Prostate gland (tissue), 2 donors: ENCODE measurements around the gene TRIM67.

Source experiments
- POLR2A ChIP-seq: fragments of 450-650 bp; IDR thresholded peaks from one replicate; pipeline ENCODE4 v1.6.1; 2016; ENCODE audit warnings: antibody characterized with exemption, mild to moderate bottlenecking
- TF ChIP-seq, protein P1 (sequence below), 4 experiments: fragments of 200-600 bp in 2 of 4; fragments of 450-650 bp in 2 of 4; sonication (generic) in 2 of 4; IDR thresholded peaks; 1 replicate in 3 of 4; 2 replicates in 1 of 4; pipeline ENCODE4 v1.5.1; 2016 to 2019; ENCODE audit warnings: antibody characterized with exemption in 4 of 4, mild to moderate bottlenecking in 2 of 4, moderate library complexity in 2 of 4

DNA sequence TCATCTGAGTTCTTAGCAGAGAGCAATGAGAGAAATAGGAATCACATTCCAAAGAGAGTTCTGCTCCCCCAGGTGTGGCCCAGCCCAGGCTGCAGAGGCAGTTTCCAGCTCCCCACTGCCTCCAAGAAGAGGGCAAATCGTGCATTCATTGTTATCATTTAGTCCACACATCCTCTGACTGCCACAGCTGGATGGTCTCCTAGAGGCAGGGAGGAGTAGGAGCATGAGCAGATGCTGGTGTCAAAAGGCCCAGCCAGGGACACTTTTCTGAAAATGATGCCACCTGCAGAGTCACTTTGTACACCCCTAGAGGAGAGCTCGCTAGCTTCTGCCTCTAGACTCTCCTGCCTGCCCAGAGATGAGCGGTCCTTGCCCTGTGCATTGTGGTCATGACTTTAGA, 45.6 kb downstream of the TRIM67 start:
- TF ChIP-seq POLR2A: no peak
- TF ChIP-seq, protein P1, sequence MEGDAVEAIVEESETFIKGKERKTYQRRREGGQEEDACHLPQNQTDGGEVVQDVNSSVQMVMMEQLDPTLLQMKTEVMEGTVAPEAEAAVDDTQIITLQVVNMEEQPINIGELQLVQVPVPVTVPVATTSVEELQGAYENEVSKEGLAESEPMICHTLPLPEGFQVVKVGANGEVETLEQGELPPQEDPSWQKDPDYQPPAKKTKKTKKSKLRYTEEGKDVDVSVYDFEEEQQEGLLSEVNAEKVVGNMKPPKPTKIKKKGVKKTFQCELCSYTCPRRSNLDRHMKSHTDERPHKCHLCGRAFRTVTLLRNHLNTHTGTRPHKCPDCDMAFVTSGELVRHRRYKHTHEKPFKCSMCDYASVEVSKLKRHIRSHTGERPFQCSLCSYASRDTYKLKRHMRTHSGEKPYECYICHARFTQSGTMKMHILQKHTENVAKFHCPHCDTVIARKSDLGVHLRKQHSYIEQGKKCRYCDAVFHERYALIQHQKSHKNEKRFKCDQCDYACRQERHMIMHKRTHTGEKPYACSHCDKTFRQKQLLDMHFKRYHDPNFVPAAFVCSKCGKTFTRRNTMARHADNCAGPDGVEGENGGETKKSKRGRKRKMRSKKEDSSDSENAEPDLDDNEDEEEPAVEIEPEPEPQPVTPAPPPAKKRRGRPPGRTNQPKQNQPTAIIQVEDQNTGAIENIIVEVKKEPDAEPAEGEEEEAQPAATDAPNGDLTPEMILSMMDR (IDR thresholded peaks at IDR 0.05): no peak
